Measurements from ENCODE around the gene HLA-DOB. TPM values are rescaled to one million over a fixed set of nuclear protein-coding genes. Genes with fewer than 3 reads are reported as not detected.
"Not testable (repeated sequence)": the region's sequence is repeated elsewhere in the genome, so short reads cannot be mapped to it uniquely, and the experiment has no call there.

HLA-DOB gene
- total RNA-seq, 1 donor from 2014 or later = 4.2 TPM

DNA sequence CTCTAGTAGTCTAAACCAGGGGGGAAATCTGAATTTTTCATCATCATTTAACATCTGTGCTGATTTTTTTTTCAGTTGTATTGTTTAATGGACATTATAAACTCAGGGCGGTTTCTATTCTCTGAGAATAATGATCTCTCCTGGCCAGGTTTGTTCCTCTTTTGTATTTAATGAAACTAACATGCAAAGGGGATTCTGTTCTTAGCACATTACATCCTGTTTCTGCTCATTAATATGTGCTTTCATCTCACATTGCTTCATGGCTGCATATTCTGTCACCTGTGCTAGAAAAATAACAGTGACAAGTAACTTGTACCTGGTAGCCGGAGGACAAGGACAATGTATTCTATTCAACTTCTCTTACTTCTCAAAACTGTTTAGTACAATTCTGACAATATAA, 806 bp downstream of the HLA-DOB start:
- Mint-ChIP-seq H3K4me1 (peaks cover 10% of the 10 kb centered on the region), H3K36me3 (ENCODE audit: low read depth) (peaks cover 9% of the 10 kb centered on the region), H3K27me3 (no peaks in the 10 kb centered on the region), H3K9me3 (no peaks in the 10 kb centered on the region), H3K27ac (no peak overlapping the region), H3K4me3 (no peak overlapping the region)
- peak; percentile 24 for DNase-seq
- intact Hi-C loops (cut with micrococcal nuclease) = no loop called here

DNA sequence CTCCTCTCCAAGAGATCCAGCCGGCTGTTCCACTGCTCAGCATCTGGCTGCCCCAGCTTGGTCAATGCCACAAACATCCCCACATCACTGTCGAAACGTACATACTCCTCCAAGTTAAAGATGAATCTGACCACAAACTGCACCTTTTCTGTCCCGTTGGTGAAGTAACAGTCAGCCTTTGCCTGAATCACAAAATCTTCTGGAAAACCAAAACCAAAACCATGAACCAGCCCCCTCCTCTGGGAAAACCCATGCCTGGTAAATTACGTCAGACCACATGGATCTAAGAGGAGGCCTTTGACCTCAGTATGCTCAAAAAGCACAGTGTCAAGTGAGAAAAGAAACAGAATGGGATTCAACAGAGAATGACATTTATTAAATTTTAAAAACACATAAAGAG, 1.7 kb downstream of the HLA-DOB start:
- Mint-ChIP-seq H3K27me3 (no peaks in the 10 kb centered on the region), H3K27ac (no peak overlapping the region), H3K9me3 (no peaks in the 10 kb centered on the region), H3K36me3 (ENCODE audit: low read depth) (peaks cover 6% of the 10 kb centered on the region), H3K4me1 (peaks cover 6% of the 10 kb centered on the region), H3K4me3 (no peak overlapping the region)
- no peak for DNase-seq
- intact Hi-C loops (cut with micrococcal nuclease) = no loop called here

DNA sequence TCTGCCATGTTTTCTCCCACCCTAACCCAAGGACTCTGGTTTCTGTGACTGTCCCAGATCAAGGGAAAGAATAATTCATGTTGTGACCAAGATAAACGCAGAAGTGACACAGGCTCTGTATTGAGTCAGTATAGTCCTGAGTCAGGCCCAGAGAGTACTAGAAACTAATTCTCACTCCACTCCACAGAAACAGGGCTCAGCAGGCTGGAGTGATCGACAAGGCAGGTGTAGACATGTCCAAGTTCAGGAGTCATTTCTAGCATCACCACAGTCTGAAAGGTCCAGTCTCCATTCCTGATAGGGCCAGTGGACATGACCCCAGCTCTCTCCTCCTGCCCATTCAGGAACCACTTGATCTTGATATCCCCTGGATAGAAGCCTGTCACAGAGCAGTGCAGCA, 2.7 kb downstream of the HLA-DOB start:
- DNase-seq = peak; percentile 52
- Mint-ChIP-seq H3K36me3 (ENCODE audit: low read depth) (peaks cover 5% of the 10 kb centered on the region), H3K4me1 (peaks cover 4% of the 10 kb centered on the region), H3K27me3 (no peaks in the 10 kb centered on the region), H3K4me3 (no peak overlapping the region), H3K9me3 (no peaks in the 10 kb centered on the region), H3K27ac (no peak overlapping the region)
- intact Hi-C loops (cut with micrococcal nuclease) = no loop called here

- DNase-seq = no peak
- no peaks in the 10 kb centered on the region for H3K9me3 Mint-ChIP-seq
- H3K4me1 Mint-ChIP-seq = peaks cover 7% of the 10 kb centered on the region
- no peak overlapping the region for H3K4me3 Mint-ChIP-seq
- intact Hi-C loops (cut with micrococcal nuclease) = no loop called here
- H3K36me3 Mint-ChIP-seq (ENCODE audit: low read depth) = peaks cover 4% of the 10 kb centered on the region
- H3K27ac Mint-ChIP-seq = no peak overlapping the region
- peaks cover 23% of the 10 kb centered on the region for H3K27me3 Mint-ChIP-seq
These were observed 7.6 kb downstream of the HLA-DOB start for GRCh38 chr6:32809171-32809570.

DNA sequence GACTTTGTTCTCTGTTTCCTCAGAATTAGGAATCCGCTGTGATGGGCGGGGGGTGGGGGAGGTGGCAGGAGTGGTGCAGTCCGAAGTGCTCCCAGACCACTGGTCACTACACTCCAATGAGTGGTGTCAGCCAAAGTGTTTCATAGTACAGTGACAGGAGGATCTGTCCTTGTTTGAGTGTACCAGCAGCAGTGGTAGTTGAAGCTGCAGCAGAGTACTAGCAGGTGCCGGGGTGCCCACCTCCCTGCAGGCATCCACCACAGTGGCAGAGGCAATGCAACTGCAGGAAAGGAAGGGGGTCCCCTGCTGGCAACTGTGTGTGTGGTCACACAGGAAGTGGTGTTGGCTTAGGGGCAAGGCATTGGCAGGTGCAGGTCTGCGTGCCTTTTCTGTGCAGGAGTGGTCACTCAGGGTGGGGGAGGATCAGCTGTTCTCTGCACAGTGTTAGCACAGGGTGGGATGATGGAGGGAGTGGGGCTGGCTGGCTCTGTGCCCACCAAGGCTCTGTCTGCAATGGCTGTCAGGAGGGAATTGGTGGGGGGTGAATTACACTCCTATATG, 9.7 kb downstream of the HLA-DOB start:
- Mint-ChIP-seq H3K27ac (no peak overlapping the region), H3K27me3 (peaks cover 40% of the 10 kb centered on the region), H3K4me1 (peaks cover 7% of the 10 kb centered on the region), H3K36me3 (ENCODE audit: low read depth) (peaks cover 2% of the 10 kb centered on the region), H3K9me3 (no peaks in the 10 kb centered on the region), H3K4me3 (no peak overlapping the region)
- intact Hi-C loops (cut with micrococcal nuclease) = no loop called here
- peak; percentile 53 for DNase-seq

- intact Hi-C loops (cut with micrococcal nuclease); H3K4me1 Mint-ChIP-seq; H3K9me3 Mint-ChIP-seq; H3K4me3 Mint-ChIP-seq; H3K36me3 Mint-ChIP-seq (ENCODE audit: low read depth); H3K27ac Mint-ChIP-seq: not testable (repeated sequence)
- peak; percentile 16 for DNase-seq
- peaks cover 51% of the 10 kb centered on the region for H3K27me3 Mint-ChIP-seq
These were observed 11.4 kb downstream of the HLA-DOB start for GRCh38 chr6:32805404-32805803.

DNA sequence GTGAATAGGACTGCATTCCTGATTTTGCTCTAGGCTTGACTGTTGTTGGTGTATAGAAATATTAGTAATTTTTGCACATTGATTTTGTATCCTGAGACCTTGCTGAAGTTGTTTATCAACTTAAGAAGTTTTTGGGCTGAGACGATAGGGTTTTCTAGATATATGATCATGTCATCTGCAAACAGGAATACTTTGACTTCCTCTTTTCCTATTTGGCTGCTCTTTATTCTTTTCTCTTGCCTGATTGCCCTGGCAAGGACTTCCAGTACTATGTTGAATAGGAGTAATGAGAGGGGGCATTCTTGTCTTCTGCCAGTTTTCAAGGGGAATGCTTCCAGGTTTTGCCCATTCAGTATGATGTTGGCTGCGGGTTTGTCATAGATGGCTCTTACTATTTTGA, 13.4 kb downstream of the HLA-DOB start:
- intact Hi-C loops (cut with micrococcal nuclease) = no loop called here
- Mint-ChIP-seq H3K36me3 (ENCODE audit: low read depth) (peaks cover 2% of the 10 kb centered on the region), H3K4me3 (no peak overlapping the region), H3K27me3 (peaks cover 64% of the 10 kb centered on the region), H3K4me1 (peaks cover 7% of the 10 kb centered on the region), H3K27ac (no peak overlapping the region), H3K9me3 (no peaks in the 10 kb centered on the region)
- peak; percentile 26 for DNase-seq

DNA sequence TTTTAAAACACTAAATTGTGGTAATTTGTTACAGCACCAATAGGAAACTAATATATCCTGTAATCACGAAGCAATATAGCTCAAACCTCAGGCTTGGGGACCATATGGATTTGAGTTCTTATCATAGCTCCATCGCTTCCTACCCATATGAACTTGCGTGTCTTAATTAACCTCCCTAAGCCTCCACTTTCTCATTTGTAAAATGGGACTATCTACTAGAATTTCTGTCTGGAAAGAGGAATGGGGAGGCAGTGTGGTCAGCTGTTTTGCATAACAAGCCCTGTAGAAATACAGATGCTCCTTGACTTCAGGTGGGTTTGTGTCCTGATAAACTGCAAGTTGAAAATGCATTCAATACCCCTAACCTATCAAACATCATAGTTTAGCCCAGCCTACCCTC, 17.1 kb downstream of the HLA-DOB start:
- peaks cover 63% of the 10 kb centered on the region for H3K27me3 Mint-ChIP-seq
- H3K36me3 Mint-ChIP-seq (ENCODE audit: low read depth) = no peaks in the 10 kb centered on the region
- H3K27ac Mint-ChIP-seq = no peak overlapping the region
- intact Hi-C loops (cut with micrococcal nuclease) = loop anchor here (5.0 to 10.0 kb wide), 3 partner anchors 97 to 555 kb away; no protein-coding TSS in a partner anchor
- H3K9me3 Mint-ChIP-seq = no peaks in the 10 kb centered on the region
- no peak overlapping the region for H3K4me3 Mint-ChIP-seq
- no peak for DNase-seq
- peaks cover 18% of the 10 kb centered on the region for H3K4me1 Mint-ChIP-seq

DNA sequence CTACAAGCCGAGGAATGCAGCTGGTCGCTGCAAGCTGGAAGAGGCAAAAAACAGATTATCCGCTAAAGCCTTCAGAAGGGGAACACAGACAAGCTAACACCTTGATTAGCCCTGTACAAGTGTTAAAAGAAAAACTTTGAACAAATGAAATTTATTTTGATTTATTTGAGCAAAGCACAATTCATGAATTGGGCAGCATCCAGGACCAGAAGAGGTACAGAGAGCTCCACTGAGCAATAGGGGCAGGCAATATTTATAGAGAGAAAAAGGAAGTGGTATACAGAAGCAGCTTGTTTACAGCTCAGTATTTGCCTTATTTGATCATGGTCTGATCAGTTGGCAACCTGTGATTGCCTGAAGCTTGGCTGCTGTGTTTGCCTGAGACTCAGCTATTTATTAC, 17.6 kb downstream of the HLA-DOB start:
- Mint-ChIP-seq H3K36me3 (ENCODE audit: low read depth) (no peaks in the 10 kb centered on the region), H3K9me3 (no peaks in the 10 kb centered on the region), H3K27me3 (peaks cover 63% of the 10 kb centered on the region), H3K4me3 (no peak overlapping the region), H3K27ac (no peak overlapping the region), H3K4me1 (peaks cover 24% of the 10 kb centered on the region)
- intact Hi-C loops (cut with micrococcal nuclease) = loop anchor here (5.0 to 10.0 kb wide), 3 partner anchors 97 to 554 kb away; no protein-coding TSS in a partner anchor
- DNase-seq = no peak

DNA sequence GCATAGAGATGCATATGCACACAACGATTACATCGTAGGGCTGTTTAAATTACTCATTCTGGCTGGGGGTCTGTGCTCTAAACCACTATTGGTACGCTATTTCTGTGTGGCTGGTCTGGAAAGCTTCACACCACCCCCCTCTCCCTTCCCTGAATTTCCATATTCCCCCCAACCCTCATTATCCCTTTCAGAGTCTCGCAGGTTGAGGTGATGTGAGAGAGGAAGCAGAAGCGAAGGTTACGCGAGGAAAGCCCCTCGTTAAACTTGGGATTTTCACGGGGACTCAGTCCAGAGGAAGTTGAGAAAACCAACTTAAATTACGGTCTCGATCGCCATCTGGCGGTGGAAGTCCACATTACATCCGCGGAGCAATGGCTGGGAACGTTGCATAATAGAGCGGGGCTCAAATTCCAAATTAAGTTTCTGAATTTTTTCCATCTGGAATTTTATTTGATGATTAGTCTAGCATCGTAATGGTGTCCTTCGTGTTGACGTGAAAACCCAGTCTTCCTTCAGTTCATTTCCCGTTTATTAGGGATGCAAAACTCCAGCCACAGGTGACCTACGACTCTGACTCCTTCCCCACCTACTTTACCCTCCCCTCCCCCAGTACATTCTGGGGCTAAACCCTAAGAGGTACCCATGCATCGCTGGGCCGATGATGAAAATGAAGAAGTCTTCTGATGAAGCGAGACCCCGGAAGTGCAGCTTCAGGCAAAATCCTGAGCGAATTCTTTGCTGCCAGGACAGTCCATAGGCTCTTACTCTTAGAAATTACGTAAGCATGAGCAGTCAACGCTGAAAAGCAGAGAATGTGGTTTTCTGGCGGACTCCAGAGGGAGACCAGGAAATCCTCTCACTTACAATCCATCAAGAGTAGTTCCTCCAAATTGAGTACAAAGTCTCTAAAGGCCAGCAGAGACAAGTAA, 19.7 kb downstream of the HLA-DOB start:
- Mint-ChIP-seq H3K4me3 (peak overlapping the region; percentile 74), H3K9me3 (no peaks in the 10 kb centered on the region), H3K4me1 (peaks cover 31% of the 10 kb centered on the region), H3K27me3 (peaks cover 62% of the 10 kb centered on the region), H3K36me3 (ENCODE audit: low read depth) (no peaks in the 10 kb centered on the region), H3K27ac (no peak overlapping the region)
- peak; percentile 93 for DNase-seq
- intact Hi-C loops (cut with micrococcal nuclease) = loop anchor here (1.0 to 10.0 kb wide), 4 partner anchors 95 to 552 kb away; no protein-coding TSS in a partner anchor

DNA sequence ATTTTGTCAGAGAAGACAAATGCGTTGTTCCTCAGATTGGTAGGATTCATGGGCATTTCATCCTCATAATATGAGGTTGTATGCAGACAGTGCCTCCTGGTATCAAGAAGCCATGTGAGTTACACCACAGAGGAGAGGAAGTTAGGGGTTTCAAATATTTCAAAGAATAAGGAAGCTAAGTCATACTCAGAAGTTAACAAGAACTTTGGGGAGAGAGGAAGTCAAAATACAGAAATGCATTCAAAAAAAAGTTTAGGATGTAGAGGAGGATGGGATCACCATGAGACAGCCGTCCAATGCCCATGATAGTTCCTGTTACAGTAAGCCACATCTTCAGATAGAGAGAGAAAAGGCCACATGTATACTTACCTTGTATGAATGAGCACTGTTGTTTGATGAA, 22.3 kb downstream of the HLA-DOB start:
- peaks cover 61% of the 10 kb centered on the region for H3K27me3 Mint-ChIP-seq
- H3K4me1 Mint-ChIP-seq = peaks cover 31% of the 10 kb centered on the region
- intact Hi-C loops (cut with micrococcal nuclease) = loop anchor here (10.0 kb wide), 1 partner anchor 550 kb away; no protein-coding TSS in a partner anchor
- H3K4me3 Mint-ChIP-seq = no peak overlapping the region
- no peaks in the 10 kb centered on the region for H3K36me3 Mint-ChIP-seq (ENCODE audit: low read depth)
- no peaks in the 10 kb centered on the region for H3K9me3 Mint-ChIP-seq
- no peak overlapping the region for H3K27ac Mint-ChIP-seq
- DNase-seq = no peak

GRCh38 chr6:32792901-32793435, 23.8 kb downstream of the HLA-DOB start:
- H3K4me1 Mint-ChIP-seq = peaks cover 31% of the 10 kb centered on the region
- H3K9me3 Mint-ChIP-seq = no peaks in the 10 kb centered on the region
- no peak overlapping the region for H3K27ac Mint-ChIP-seq
- no peak for DNase-seq
- intact Hi-C loops (cut with micrococcal nuclease) = loop anchor here (10.0 kb wide), 1 partner anchor 548 kb away; no protein-coding TSS in a partner anchor
- H3K36me3 Mint-ChIP-seq (ENCODE audit: low read depth) = no peaks in the 10 kb centered on the region
- peaks cover 59% of the 10 kb centered on the region for H3K27me3 Mint-ChIP-seq
- no peak overlapping the region for H3K4me3 Mint-ChIP-seq

GRCh38 chr6:32790306-32790705, 26.5 kb downstream of the HLA-DOB start:
- H3K4me3 Mint-ChIP-seq = no peak overlapping the region
- DNase-seq = no peak
- H3K4me1 Mint-ChIP-seq = peaks cover 16% of the 10 kb centered on the region
- H3K27ac Mint-ChIP-seq = no peak overlapping the region
- H3K9me3 Mint-ChIP-seq = no peaks in the 10 kb centered on the region
- intact Hi-C loops (cut with micrococcal nuclease) = loop anchor here (10.0 kb wide), 1 partner anchor 546 kb away; no protein-coding TSS in a partner anchor
- no peaks in the 10 kb centered on the region for H3K36me3 Mint-ChIP-seq (ENCODE audit: low read depth)
- peaks cover 70% of the 10 kb centered on the region for H3K27me3 Mint-ChIP-seq

Data from activated CD4-positive, alpha-beta T cell treated with anti-CD3 and anti-CD28 coated beads, Interleukin-2, amount 10 ng/mL, durations not matched to agents 24 days and 14 days (primary cell).